HG03280 (cell line): ENCODE data around the gene XRCC4.
"Not testable (repeated sequence)": the region's sequence is repeated elsewhere in the genome, so short reads cannot be mapped to it uniquely, and the experiment has no call there.

Experiments used
- ATAC-seq: cut with Tn5 transposase; IDR thresholded peaks from one replicate; pipeline ENCODE4 v1.9.1; 2021; ENCODE audit warnings: mild to moderate bottlenecking, moderate library complexity; ENCODE audit not compliant: unreplicated experiment

The XRCC4 gene

GRCh38 chr5:83337453-83338035 lies 260.2 kb downstream of the XRCC4 start:
- no peak for ATAC-seq

- ATAC-seq = no peak
Measured at GRCh38 chr5:83340511-83340918, 263.2 kb downstream of the XRCC4 start.

GRCh38 chr5:83341815-83342334 lies 264.5 kb downstream of the XRCC4 start:
- ATAC-seq = no peak

GRCh38 chr5:83342465-83342864 lies 265.1 kb downstream of the XRCC4 start:
- ATAC-seq = no peak

GRCh38 chr5:83343299-83343698 lies 266.0 kb downstream of the XRCC4 start:
- ATAC-seq = no peak

GRCh38 chr5:83345423-83345822 lies 268.1 kb downstream of the XRCC4 start:
- no peak for ATAC-seq

GRCh38 chr5:83348281-83348780 lies 271.0 kb downstream of the XRCC4 start:
- no peak for ATAC-seq

GRCh38 chr5:83353231-83353630 lies 275.9 kb downstream of the XRCC4 start:
- no peak for ATAC-seq

- ATAC-seq = no peak
Measured at GRCh38 chr5:83353774-83354173, 276.4 kb downstream of the XRCC4 start.

GRCh38 chr5:83354958-83355357 lies 277.6 kb downstream of the XRCC4 start:
- no peak for ATAC-seq

GRCh38 chr5:83355482-83356014 lies 278.2 kb downstream of the XRCC4 start:
- not testable (repeated sequence) for ATAC-seq

- ATAC-seq = no peak
Measured at GRCh38 chr5:83357621-83358231, 280.4 kb downstream of the XRCC4 start.

- no peak for ATAC-seq
Measured at GRCh38 chr5:83360573-83360972, 283.2 kb downstream of the XRCC4 start.

GRCh38 chr5:83362526-83362925 lies 285.2 kb downstream of the XRCC4 start:
- ATAC-seq = no peak

GRCh38 chr5:83363111-83363885 lies 286.0 kb downstream of the XRCC4 start:
- no peak for ATAC-seq

- no peak for ATAC-seq
Measured at GRCh38 chr5:83363886-83364275, 286.5 kb downstream of the XRCC4 start.

GRCh38 chr5:83364312-83365299 lies 287.3 kb downstream of the XRCC4 start:
- no peak for ATAC-seq

- no peak for ATAC-seq
Measured at GRCh38 chr5:83368319-83368718, 291.0 kb downstream of the XRCC4 start.

GRCh38 chr5:83368835-83369234 lies 291.5 kb downstream of the XRCC4 start:
- ATAC-seq = no peak

GRCh38 chr5:83370957-83371356 lies 293.6 kb downstream of the XRCC4 start:
- ATAC-seq = no peak
